ENCODE measurements around the gene VTI1A.

The VTI1A gene

DNA sequence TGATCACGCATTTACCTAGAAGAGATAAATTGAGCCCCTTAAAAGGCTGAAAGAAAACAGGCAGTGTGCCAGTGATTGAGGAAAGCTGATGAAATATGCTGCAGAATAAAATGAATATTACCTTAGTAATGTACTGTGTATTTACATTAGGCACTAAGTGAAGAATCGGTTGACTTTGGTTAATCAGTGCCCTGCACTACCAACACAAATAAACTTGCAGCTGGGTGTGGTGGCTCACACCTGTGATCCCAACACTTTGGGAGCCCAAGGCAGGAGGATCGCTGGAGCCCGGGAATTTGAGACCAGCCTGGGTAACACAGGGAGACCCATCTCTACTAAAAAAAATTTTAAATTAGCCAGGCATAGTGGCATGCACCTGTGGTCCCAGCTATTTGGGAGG, 354.7 kb downstream of the VTI1A start:
- Histone ChIP-seq H2AFZ (ENCODE audit: low read depth) (no peak overlapping the region), H4K20me1 (ENCODE audit: insufficient read depth) (no peaks in the 10 kb centered on the region), H3K4me2 (no peak overlapping the region), H3K4me3 (IDR thresholded peaks at IDR 0.05; ENCODE audit: insufficient read depth, low read depth, low read length) (no peak overlapping the region), H3K9ac (no peak overlapping the region), H3K27ac (no peak overlapping the region), H3K36me3 (ENCODE audit: insufficient read depth) (no peaks in the 10 kb centered on the region), H3K79me2 (ENCODE audit: insufficient read depth, low read depth) (no peaks in the 10 kb centered on the region), H3K4me1 (ENCODE audit: low read depth, poor library complexity, severe bottlenecking) (no peaks in the 10 kb centered on the region), H3K27me3 (ENCODE audit: insufficient read depth, low read depth) (no peaks in the 10 kb centered on the region)
- TF ChIP-seq, protein P1, sequence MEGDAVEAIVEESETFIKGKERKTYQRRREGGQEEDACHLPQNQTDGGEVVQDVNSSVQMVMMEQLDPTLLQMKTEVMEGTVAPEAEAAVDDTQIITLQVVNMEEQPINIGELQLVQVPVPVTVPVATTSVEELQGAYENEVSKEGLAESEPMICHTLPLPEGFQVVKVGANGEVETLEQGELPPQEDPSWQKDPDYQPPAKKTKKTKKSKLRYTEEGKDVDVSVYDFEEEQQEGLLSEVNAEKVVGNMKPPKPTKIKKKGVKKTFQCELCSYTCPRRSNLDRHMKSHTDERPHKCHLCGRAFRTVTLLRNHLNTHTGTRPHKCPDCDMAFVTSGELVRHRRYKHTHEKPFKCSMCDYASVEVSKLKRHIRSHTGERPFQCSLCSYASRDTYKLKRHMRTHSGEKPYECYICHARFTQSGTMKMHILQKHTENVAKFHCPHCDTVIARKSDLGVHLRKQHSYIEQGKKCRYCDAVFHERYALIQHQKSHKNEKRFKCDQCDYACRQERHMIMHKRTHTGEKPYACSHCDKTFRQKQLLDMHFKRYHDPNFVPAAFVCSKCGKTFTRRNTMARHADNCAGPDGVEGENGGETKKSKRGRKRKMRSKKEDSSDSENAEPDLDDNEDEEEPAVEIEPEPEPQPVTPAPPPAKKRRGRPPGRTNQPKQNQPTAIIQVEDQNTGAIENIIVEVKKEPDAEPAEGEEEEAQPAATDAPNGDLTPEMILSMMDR (conservative IDR thresholded peaks at IDR 0.05; ENCODE audit: low read depth, low read length): no peak

DNA sequence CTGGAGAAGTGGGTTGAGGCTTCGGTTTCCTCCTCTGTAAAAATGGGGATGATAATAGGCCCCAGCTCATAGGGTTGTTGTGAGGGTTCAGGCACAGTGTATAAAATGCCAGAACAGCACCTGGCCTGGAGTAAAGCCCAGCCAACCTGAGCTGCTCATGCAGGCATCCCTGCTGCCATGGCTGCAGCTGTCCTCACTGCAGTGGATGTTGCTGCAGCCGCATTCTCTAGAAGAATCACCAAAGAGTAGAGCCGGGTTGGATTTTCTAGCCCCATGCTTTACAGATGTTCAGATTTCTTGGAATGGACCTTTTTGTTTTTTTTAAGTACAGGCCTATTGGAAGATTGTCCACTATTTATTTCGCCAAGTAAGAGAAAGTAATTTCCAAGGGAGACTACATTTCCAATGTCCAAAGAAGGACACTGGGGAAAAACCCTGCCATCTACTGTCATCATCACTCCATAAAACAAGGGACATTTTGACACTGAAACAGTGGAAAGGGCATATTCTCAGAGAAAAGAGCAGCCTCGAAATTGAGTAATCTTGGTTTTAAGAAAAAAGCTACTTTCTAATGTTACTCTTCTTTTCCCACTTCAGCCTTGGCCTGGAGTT, 355.5 kb downstream of the VTI1A start:
- Histone ChIP-seq H3K9ac (no peak overlapping the region), H3K4me3 (IDR thresholded peaks at IDR 0.05; ENCODE audit: insufficient read depth, low read depth, low read length) (no peak overlapping the region), H3K27ac (no peak overlapping the region), H3K4me2 (no peak overlapping the region), H3K4me1 (ENCODE audit: low read depth, poor library complexity, severe bottlenecking) (no peaks in the 10 kb centered on the region), H3K79me2 (ENCODE audit: insufficient read depth, low read depth) (no peaks in the 10 kb centered on the region), H3K36me3 (ENCODE audit: insufficient read depth) (no peaks in the 10 kb centered on the region), H3K27me3 (ENCODE audit: insufficient read depth, low read depth) (no peaks in the 10 kb centered on the region), H2AFZ (ENCODE audit: low read depth) (no peak overlapping the region), H4K20me1 (ENCODE audit: insufficient read depth) (no peaks in the 10 kb centered on the region)
- TF ChIP-seq, protein P1 (conservative IDR thresholded peaks at IDR 0.05; ENCODE audit: low read depth, low read length): no peak

DNA sequence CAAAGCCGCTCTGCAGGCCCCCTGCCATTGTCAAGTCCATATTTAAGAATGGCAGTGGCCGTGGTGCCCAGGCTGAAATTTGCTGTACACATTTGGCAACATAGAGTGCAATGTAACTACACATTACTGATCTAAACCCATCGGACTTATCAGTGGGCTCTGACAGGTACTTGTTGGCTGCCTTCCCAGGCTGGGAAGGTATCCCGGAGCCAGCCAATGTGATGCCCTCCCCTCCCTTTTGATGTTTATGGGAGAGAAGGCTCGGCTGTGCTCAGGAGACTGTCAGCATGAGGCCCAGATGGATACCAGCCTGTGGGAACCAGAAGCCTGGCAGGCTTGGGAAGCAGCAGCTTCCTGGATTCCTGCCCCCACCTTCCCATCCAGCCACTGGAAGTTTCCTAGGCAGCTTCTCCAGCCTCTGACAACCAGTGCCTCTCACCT, 357.0 kb downstream of the VTI1A start:
- Histone ChIP-seq H3K4me1 (ENCODE audit: low read depth, poor library complexity, severe bottlenecking) (no peaks in the 10 kb centered on the region), H3K79me2 (ENCODE audit: insufficient read depth, low read depth) (no peaks in the 10 kb centered on the region), H3K27me3 (ENCODE audit: insufficient read depth, low read depth) (no peaks in the 10 kb centered on the region), H3K4me3 (IDR thresholded peaks at IDR 0.05; ENCODE audit: insufficient read depth, low read depth, low read length) (no peak overlapping the region), H4K20me1 (ENCODE audit: insufficient read depth) (no peaks in the 10 kb centered on the region), H3K9ac (no peak overlapping the region), H3K4me2 (no peak overlapping the region), H3K36me3 (ENCODE audit: insufficient read depth) (no peaks in the 10 kb centered on the region), H2AFZ (ENCODE audit: low read depth) (no peak overlapping the region), H3K27ac (no peak overlapping the region)
- TF ChIP-seq, protein P1 (conservative IDR thresholded peaks at IDR 0.05; ENCODE audit: low read depth, low read length): no peak

DNA sequence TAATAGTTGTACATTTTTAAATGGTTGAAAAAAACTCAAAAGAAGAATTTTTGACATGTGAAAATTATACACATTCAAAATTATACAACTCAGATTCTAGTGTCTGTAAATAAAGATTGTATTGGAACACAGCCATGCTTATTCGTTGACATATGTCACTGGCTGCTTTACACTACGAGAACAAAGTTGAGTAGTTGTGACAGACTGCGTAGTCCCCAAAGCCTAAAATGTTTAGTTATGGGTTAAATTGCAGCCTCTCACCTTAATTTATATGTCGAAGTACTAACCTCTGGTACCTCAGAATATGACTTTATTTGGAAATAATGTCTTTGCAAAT, 358.2 kb downstream of the VTI1A start:
- Histone ChIP-seq H2AFZ (ENCODE audit: low read depth) (no peak overlapping the region), H3K36me3 (ENCODE audit: insufficient read depth) (no peaks in the 10 kb centered on the region), H3K27ac (no peak overlapping the region), H3K4me1 (ENCODE audit: low read depth, poor library complexity, severe bottlenecking) (no peaks in the 10 kb centered on the region), H3K27me3 (ENCODE audit: insufficient read depth, low read depth) (no peaks in the 10 kb centered on the region), H3K4me2 (no peak overlapping the region), H4K20me1 (ENCODE audit: insufficient read depth) (no peaks in the 10 kb centered on the region), H3K4me3 (IDR thresholded peaks at IDR 0.05; ENCODE audit: insufficient read depth, low read depth, low read length) (no peak overlapping the region), H3K9ac (no peak overlapping the region), H3K79me2 (ENCODE audit: insufficient read depth, low read depth) (no peaks in the 10 kb centered on the region)
- TF ChIP-seq, protein P1 (conservative IDR thresholded peaks at IDR 0.05; ENCODE audit: low read depth, low read length): no peak
